NK-92 (cell line): ENCODE results near the gene ATP5F1C.
"Not testable (repeated sequence)": the region's sequence is repeated elsewhere in the genome, so short reads cannot be mapped to it uniquely, and the experiment has no call there.

Source experiments
- DNase-seq: peaks from one replicate; lab custom pipeline; 2025; ENCODE audit not compliant: unreplicated experiment; lab: John Stamatoyannopoulos, UW

The ATP5F1C gene

DNA sequence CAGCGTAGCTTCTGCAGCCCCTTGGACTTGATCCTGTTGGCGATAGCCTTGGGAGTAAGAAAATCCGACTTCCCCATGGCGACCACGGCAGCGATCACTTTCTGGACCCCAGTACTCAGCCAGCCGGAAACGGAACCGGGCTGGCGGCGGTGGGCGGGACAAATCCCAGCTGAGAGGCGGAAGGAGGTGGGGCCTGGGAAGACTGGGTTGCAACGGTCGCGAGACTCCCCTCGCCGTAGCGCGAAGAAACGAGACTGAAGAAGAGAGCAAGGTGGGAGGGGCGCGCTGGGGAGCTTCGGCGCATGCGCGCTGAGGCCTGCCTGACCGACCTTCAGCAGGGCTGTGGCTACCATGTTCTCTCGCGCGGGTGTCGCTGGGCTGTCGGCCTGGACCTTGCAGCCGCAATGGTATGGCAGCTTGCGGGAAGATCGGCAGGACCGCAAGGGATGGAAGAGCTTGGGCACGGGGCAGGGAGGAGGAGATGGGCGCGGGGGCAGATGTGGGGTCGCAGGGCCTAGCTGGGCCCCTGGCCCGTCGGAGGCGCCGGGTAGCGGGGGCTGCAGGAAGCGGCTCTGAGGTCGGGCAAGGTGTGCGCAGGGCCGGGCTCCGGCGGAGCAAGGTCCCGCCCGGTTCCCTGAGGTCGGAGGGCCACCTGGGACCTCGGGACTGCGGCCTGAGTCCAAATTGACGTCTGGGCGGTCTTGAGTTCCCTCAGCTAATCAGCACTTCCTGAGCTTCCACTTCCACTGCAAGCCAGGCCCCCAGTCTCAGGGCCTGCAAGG, at the start of gene ATP5F1C, which contains the start of gene KIN:
TSS of gene ATP5F1C (plus strand) at position 321 of the 782 bp plus-strand sequence. CDS start at position 352, 31 bp downstream.
TSS of gene KIN (minus strand) at position 137 of the 782 bp plus-strand sequence. CDS start at position 77, 60 bp downstream.
- peak; percentile 91 for DNase-seq

DNA sequence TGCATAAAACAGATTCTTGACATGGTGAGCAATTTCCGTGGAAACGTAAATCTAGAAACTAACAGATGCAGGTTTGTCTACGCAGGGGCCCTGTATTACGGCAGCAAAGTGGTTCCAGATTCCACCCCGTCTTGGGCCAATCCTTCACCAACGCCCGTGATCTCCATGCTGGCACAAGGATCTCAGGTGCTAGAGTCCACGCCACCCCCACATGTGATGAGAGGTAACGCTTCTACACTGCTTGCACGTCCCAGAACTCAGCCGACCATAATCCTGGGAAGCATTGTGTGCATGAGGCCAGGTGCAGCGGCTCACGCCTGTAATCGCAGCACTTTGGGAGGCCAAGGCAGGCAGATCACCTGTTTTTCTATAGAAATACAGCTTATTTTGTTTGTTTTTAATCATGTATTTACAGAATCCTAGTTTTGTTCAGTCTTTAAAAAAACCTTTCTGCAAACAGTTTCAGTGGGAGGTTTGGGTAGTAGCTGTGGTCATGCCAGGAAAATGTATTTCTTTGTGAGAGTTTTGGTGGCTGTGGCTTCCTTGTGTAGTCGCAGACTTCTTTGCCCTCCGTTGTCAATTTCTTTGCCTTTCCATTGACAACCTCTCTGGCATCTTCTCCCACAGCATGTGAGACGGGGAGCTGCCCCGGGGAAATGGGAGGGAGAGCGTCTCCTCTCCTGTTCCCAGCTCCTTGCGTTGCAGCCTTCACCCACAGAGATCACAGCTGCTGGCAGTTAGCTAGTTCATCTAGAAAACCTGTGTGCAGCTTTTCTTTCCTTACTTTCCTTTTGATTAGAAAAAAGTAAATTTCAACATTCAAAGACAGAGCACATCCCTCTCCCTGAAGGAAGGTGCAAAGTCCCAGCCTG, 49.2 kb upstream of the ATP5F1C start:
- DNase-seq, result no peak

DNA sequence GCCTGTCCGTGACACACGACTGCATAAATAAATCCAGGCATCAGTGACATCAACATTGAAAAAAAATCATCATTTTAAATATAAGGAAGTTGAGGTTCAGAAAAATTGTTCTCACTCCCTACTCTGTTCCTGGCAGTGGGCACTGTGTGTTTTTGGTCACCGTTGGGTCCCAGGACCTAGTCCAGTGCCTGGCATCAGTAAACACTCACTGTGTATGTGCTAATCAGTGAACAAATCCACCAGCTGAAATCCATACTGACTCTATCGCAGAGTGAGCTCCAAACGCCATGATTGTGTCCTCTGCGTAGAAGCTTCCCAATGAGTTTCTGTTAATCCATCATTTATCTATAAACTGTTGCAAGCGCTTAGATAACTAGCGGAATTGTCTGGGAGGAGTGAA, 43.7 kb upstream of the ATP5F1C start:
- DNase-seq, result no peak

DNA sequence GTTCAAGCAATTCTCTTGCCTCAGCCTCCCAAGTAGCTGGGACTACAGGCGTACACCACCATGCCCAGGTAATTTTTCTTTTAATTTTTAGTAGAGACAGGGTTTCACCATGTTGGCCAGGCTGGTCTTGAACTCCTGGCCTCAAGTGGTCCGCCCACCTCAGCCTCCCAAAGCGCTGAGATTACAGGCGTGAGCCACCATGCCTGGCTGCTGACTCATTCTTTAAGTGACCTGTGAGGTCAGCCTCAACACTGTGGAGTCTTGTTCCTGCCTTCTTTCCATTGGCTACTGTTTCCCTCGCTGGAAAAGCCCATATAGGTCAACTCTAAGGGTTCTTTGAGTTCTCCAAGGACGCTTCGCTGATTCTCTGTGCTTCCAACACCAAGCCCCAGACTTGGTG, 39.3 kb upstream of the ATP5F1C start:
- not testable (repeated sequence) for DNase-seq

DNA sequence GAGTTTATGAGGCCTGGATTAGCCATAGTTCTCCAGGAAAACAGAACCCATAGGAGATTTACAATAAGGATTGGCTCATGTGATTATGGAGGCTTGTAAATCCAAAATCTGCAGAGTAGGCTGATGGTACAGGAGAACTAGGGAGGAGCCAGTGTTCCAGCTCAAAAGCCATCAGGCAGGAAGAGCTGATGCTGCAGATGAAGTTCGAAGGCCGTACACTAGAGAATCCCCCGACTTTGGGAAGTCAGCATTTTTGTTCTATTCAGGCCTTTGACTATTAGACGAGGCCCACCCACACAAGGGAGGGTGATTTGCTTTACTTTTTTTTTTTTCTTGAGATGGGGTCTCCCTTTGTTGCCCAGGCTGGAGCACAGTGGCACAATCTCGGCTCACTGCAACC, 37.8 kb upstream of the ATP5F1C start:
- no peak for DNase-seq

DNA sequence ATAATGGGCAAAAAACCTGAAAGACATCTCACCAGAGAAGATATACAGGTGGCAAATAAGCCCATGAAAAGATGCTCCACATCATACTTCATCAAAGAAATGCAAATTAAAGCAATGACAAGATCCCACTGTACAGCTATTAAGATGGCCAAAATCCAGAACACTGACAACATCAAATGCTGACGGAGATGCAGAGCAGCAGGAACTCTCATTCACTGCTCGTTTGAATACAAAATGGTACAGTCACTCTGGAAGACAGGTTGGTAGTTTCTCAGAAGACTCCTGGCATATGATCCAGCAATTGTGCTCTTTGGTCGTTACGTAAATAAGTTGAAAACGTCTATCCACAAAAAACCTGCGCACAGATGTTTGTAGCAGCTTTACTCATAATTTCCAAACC, 35.7 kb upstream of the ATP5F1C start:
- no peak for DNase-seq

DNA sequence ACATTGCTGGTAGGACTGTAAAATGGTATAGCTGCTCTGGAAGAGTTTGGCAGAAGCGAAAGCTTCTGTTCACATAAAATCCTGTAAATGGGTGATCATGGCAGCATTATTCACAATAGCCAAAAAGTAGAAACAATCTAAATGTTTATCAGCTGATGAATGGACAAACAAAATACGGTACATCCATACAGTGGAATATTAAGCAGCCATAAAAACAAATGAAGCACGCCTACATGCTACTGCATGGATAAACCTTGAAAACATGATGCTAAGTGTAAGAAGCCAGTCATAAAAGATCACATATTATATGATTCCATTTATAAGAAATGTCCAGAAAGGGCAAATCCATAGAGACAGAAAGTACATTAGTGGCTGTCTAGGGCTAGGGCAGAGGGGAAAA, 32.9 kb upstream of the ATP5F1C start:
- DNase-seq, result no peak

DNA sequence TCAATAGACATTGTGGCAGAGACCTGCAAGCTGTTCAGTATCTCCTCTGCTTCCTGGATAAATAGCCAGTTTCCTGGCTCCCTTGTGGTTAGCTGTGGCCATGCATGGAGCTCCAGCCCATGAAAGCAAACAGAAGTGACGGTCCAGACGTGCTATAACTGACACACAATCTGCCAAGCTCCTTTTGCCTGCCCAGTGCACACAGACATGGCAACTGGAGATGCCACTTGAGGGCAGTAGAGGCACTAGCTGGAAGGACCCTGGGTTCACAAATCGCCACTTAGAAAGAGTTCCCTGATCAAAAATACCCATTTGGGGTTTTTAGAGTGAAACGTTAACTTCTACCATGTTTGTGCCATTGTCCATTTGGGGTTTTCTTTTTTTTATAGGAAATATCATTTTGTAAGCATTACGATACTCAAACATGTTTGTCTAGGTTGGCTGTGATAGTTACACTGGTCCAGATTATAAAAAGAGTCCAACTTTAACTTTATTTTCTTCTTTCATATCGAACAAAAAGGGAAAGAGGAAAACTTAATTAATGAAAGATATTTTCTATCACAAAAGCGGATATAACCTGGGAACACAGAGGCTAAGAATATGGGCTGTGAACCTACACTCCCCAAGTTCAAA, 31.5 kb upstream of the ATP5F1C start:
- no peak for DNase-seq

DNA sequence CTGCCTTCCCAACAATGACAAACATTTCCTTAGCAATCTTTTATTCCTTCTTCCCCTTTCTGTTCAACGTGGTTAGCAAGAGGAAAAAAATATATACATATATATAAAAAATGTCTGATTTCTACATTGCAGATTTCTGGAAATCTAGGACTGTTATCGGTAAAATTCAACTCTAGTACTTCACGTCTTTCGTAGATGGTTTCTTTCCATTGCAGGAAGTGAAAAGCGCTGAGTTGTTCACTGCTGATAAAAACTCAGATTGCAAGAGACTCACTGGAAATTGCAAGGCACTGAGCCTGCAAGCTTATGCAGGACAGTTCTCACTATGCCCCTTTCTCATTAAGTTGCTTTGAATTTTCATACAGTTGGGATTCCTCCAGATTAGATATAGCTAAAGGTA, 24.0 kb upstream of the ATP5F1C start:
- no peak for DNase-seq

DNA sequence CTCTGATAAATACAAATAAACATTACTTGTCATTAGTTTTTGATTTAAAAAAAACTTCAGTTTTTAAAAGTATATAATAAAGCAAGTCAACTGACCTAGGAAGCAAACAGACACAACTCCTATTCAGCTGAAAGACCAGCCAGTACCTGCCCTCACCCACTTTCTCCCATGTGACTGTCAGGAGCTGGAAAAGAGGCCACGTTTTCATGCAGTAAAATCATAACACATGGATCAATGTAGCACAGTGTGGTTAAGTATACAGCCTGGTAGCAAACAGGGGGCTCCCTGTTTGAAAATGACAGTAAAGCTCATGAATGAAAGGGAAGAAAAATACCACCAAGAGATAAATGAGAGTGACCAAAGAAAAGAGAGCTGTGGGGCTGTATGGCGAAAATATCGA, 21.7 kb upstream of the ATP5F1C start:
- no peak for DNase-seq

DNA sequence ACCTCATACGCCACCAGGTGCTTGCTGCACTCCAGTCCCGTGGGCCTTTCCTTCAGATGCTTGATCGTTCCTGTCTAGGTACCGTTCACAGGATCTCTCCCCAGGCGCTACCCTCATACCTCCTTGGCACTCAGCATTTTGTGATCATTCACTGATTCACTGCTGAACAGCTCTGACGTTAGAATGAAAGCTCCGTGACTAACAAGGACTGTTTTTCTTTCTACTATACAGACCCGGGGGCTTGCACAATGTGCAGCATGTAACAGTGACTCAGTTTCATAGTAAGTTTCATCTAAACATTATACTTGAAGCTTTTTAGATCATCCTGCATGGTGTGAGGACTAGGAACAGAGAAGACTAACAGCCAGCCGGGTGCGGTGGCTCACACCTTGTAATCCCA, 20.8 kb upstream of the ATP5F1C start:
- DNase-seq, result no peak

DNA sequence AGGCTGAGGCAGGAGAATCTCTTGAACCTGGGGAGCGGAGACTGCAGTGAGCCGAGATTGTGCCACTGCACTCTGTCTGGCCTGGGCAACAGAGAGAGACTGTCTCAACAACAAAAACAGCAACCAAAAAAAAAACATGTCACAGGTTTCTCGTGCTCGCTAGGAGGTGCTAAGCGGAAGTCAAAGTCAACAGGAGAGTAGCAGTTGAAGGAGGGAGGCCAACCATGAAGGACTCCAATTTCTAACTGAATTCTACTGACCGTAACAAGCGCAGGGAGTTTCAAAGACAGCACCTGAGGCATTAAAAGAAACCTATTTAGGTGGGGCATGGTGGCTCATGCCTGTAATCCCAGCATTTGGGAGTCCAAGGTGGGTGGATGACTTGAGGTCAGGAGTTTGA, 19.6 kb upstream of the ATP5F1C start:
- no peak for DNase-seq

DNA sequence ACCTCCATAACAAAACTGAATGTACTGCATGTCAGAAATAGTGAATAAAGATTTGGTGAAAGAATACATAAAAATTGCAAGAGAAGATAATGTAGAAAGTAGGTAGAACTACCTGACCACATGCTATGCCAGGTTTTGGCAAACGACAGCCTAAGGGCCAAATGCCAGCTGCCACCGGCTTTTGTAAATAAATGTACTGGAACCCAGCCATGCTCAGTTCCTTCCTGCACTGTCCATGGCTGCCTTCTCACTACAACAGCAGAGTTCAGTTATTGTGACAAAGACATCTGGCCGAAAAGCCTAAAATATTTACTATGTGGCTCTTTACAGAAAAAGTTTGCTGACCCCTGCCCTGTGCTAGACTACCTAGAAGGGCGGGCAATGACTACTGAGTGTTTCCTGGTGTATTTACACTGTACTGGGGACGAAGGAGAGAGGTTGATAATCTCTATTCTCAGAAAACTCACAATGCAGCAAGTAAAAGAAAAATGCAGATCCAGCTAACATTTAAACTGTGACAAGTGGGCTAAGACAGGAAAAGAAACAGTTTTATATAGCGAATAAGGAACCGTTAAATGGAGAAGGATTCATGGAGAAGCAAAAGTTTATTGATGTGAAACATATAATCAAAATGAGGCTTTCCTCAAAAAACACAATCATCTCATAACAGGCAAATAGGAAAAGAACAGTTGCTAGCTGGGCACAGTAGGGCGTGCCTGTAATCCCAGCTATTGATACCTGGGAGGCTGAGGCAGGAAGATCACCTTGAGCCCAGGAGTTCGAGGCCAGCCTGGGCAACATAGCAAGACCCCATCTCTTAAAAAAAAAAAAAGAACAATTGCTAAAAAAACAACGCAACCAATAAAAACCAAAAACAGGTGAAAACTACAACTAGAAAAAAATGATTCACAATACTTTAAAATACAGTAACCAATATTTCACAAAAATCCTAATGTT, 13.9 kb upstream of the ATP5F1C start:
- DNase-seq, result no peak

DNA sequence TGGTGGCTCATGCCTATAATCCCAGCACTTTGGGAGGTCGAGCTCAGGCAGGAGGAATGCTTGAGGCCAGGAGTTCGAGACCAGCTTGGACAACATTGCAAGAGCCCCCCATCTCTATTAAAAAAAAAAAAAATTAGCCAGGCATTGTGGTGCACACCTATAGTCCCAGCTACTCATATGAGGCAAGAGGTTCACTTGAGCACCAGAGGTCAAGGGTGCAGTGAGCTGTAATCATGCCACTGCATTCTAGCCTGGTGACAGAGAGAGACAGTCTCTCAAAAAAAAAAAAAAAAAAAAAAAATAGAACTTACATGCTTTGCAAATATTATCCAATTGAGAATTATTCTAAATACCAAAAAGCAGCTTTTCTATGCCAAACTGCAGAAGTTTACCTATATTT, 11.2 kb upstream of the ATP5F1C start:
- DNase-seq, result no peak

DNA sequence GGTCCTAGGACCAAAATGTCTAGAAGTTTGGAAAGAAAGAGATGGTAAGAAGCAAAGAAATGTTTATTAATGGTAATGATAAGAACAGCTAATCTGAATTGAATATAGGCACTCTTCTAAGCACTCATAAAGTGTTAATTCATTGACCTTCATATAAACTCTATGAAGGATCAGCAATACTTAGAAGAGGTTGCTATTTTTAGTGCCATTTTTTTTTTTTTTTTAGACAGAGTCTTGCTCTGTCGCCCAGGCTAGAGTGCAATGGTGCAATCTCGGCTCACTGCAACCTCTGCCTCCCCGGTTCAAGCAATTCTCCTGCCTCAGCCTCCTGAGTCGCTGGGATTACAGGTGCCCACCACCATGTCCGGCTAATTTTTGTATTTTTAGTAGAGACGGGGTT, 5.8 kb upstream of the ATP5F1C start:
- not testable (repeated sequence) for DNase-seq

DNA sequence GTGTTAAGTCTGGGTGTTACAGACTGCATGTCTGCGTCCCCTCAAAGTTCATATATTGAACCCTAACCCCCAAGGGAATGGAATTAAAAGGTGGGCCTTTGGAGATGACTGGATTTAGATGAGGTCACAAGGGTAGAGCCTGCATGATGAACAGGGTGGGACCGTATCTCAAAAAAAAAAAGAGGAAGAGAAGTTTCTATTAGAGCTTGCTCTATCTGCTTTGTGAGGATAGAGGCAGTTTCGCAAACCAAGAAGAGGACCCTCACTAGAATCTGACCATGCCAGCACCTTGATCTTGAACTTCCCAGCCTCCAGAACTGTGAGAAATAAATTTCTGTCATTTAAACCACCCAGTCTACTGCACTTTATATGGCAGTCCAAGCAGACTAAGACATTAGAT, 1.5 kb upstream of the ATP5F1C start:
- DNase-seq, result no peak

DNA sequence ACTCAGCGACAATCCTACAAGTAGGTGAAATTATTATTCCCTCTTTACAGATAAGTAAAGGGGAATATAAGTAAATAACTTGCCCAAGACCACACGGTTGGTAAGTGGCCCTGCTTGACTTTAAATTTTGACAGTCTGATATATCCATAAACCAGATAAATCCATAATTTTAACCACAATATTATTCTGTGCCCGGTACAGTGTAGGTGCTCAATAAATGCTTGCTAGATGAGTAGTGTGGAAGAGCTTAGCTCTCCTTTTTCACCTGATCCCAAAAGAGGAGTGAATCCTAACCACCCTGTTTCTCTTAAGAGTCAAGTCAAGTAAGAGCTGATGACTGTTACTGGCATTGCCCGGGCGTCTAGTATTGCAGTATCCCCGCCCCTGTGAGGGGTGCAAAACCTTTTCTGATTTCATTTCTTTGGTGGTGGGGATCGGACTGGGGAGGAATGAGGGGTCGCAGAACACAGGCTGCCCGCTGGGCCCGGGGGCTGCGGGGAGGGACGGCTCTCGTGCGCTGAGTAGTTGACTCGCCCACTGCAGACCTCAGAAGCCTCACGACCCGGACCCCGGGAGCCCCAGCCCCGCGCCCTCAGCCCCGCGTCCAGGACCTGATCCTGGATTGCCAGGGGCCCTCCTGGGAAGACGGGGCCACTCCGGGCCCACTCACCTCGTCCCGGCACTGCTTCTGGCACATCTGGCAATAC, 674 bp upstream of the ATP5F1C start:
- DNase-seq, result no peak

DNA sequence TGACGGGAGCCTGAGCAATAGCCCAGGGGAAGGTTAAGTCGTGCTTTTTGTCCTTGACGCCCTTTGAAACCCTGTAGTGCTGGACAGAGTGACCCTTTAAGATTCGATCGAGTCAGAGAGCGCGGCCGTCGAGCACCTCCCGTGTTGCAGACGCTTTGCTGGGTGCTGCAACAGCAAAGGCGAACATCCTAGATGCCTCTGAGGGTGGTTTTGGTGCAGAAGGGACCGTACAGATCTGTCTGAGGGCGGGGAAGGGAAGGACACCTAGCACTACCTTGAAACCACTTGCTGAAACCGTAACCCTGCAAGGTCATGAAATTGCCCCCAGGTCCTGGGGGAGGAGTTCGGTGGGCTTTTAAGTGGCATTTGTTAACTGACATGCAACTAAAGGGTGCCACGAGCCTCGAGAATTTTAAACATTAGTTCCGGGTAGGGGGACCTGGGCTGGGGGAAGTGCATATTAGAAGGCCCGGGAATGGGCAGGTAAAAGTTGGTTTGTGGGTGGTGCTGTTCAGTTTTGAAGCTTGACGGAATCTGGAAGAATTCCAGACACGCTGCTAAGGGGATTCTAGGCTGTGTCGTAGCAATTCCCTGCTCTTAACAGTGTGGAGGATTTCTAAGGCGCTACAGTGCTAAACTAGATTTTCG, 786 bp downstream of the ATP5F1C start:
- DNase-seq, result no peak

DNA sequence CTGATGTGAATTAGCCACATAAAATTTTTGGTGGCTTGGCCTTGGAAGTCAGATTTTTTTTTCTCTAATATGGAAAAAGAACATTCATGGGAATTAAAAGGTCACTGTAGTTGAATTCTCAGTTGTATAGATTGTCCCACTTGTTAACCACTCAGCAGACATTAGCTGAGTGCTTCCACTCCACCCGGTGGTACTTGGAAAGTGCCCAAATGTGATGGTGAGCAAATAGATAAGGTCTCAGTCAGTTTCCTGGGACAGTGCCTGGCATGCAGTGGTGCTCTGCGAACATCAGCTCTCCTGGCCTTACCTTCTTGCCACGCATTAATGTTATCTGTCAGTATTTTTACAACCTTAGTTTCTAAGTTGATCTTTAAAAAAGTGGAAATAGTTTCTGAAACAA, 1.4 kb downstream of the ATP5F1C start:
- no peak for DNase-seq
